Aorta (tissue), 5 donors: ENCODE data around the gene XPNPEP3. TPM values are rescaled to one million over a fixed set of nuclear protein-coding genes. Genes with fewer than 3 reads are reported as not detected.

Experiments
- ATAC-seq: fragments of 200-7000 bp; cut with Tn5 transposase; one replicate; pipeline ENCODE4 v1.9.1; 2022; ENCODE audit warnings: moderate library complexity; ENCODE audit not compliant: low FRiP score
- DNase-seq, 2 donors: peaks; one replicate each; pipeline ENCODE4 v3.0.0-alpha.2; 2020
- H3K27ac ChIP-seq, 2 donors: one replicate each; pipeline ENCODE4 v1.5.1; 2013; ENCODE audit warnings: low read length in 2 of 2, mild to moderate bottlenecking in 2 of 2, moderate library complexity in 2 of 2, control low read depth in 1 of 2, inconsistent platforms in 1 of 2, low read depth in 1 of 2
- H3K27me3 ChIP-seq, 2 donors: one replicate each; pipeline ENCODE4 v1.6.1; 2013; ENCODE audit warnings: control low read depth in 1 of 2, low read length in 1 of 2, mild to moderate bottlenecking in 1 of 2, moderate library complexity in 1 of 2; ENCODE audit not compliant: insufficient read depth in 2 of 2, control insufficient read depth in 1 of 2
- H3K36me3 ChIP-seq, 2 donors: one replicate each; pipeline ENCODE4 v1.6.1; 2013; ENCODE audit warnings: control low read depth in 1 of 2, low read length in 1 of 2, mild to moderate bottlenecking in 1 of 2; ENCODE audit not compliant: insufficient read depth in 2 of 2, control insufficient read depth in 1 of 2
- H3K4me1 ChIP-seq, 2 donors: one replicate each; pipeline ENCODE4 v1.6.1; 2013; ENCODE audit warnings: low read length in 2 of 2, control low read depth in 1 of 2, mild to moderate bottlenecking in 1 of 2, moderate library complexity in 1 of 2; ENCODE audit not compliant: insufficient read depth in 2 of 2, control insufficient read depth in 1 of 2
- H3K4me3 ChIP-seq, 2 donors: one replicate each; pipeline ENCODE4 v1.5.1; 2013; ENCODE audit warnings: low read length in 2 of 2, control low read depth in 1 of 2, mild to moderate bottlenecking in 1 of 2
- H3K9me3 ChIP-seq: one replicate; pipeline ENCODE4 v1.6.1; 2013; ENCODE audit warnings: mild to moderate bottlenecking, low read length; ENCODE audit not compliant: control insufficient read depth
- WGBS, 2 donors: extraction: QIAGEN DNeasy Blood & Tissue Kit; methylation state at CpG; one replicate each; pipeline ENCODE4 v1.1.7; 2013; 5-methylcytosine and 5-hydroxymethylcytosine counted together
- intact Hi-C, 2 donors: fragments of 100-400 bp; cut with DNase I; formaldehyde crosslinking; loops; one replicate each; pipeline versions ENCODE4 v1.14.2 to v1.15.0; 2022
- long read RNA-seq, 2 donors: library from polyadenylated mRNA; unstranded; transcript quantifications; one replicate each; pipeline ENCODE4 v2.0.0, GENCODE V29; 2020 to 2021
- polyA plus RNA-seq, 2 donors: library from polyadenylated mRNA; stranded (reverse); fragments of 200-250 nt; gene quantifications; one replicate each; pipeline ENCODE4 v1.2.3, GENCODE V29; 2013
- total RNA-seq, 2 donors: library from RNA; stranded (reverse); fragmentation: NEBNext Ultra II Directional; extraction: Animal tissue kit (Norgen Biotek cat#: 25700); gene quantifications; one replicate each; pipeline ENCODE4 v1.2.1, GENCODE V29; 2021
- donor health status: healthy with polysubstance abuse.
- donor health status: Bipolar disorder and iron deficiency.
- donor health status: DM: no; HTN: no; CAD: no.
- donor health status: DM: no; HTN: no; CAD: no.
- donor health status: DM: yes; HTN: yes; CAD: no.

Gene XPNPEP3
- total RNA-seq (10 to 100 TPM in 1 of 2 donors, 1 to 10 TPM in 1; 9.4 to 14.9 TPM), polyA plus RNA-seq (1 to 10 TPM in 1 of 2 donors, under 1 TPM in 1; 0.38 to 4.8 TPM)
- long read RNA-seq, donor 1, full-length matches to known transcripts, result 4 of 17 reads
- long read RNA-seq, donor 1, partial matches to known transcripts, result 1 of 17 reads
- long read RNA-seq, donor 1, other reads (novel, unspliced or antisense), result 12 of 17 reads
- long read RNA-seq, donor 2, full-length matches to known transcripts, result 1 of 5 reads
- long read RNA-seq, donor 2, partial matches to known transcripts, result 1 of 5 reads
- long read RNA-seq, donor 2, other reads (novel, unspliced or antisense), result 3 of 5 reads

- intact Hi-C loops, result no loop called here
- no peaks in the 10 kb centered on the region for H3K27me3 ChIP-seq
- H3K27ac ChIP-seq, result peak within 1 kb of the TSS; percentile 84 to 85
- H3K36me3 ChIP-seq, result no peaks in the 10 kb centered on the region
- no peaks in the 10 kb centered on the region for H3K9me3 ChIP-seq
- peak within 1 kb of the TSS; percentile 66 to 83 for H3K4me3 ChIP-seq
- 0 to 1% methylated on average over 50 to 63 of the region's 63 CpGs for WGBS, 2 donors
- ATAC-seq (peak; percentile 100), DNase-seq (peak; percentile 99)
- H3K4me1 ChIP-seq, result peaks cover 0 to 3% of the 10 kb centered on the region in 2 donors
Observed at GRCh38 chr22:40856513-40857308, at the start of gene XPNPEP3, which contains the start of gene ST13. XPNPEP3 (plus strand) TSS chr22:40857148; CDS start chr22:40857182, 34 bp downstream. ST13 (minus strand) TSS chr22:40856639; CDS start chr22:40856540, 99 bp downstream.

DNA sequence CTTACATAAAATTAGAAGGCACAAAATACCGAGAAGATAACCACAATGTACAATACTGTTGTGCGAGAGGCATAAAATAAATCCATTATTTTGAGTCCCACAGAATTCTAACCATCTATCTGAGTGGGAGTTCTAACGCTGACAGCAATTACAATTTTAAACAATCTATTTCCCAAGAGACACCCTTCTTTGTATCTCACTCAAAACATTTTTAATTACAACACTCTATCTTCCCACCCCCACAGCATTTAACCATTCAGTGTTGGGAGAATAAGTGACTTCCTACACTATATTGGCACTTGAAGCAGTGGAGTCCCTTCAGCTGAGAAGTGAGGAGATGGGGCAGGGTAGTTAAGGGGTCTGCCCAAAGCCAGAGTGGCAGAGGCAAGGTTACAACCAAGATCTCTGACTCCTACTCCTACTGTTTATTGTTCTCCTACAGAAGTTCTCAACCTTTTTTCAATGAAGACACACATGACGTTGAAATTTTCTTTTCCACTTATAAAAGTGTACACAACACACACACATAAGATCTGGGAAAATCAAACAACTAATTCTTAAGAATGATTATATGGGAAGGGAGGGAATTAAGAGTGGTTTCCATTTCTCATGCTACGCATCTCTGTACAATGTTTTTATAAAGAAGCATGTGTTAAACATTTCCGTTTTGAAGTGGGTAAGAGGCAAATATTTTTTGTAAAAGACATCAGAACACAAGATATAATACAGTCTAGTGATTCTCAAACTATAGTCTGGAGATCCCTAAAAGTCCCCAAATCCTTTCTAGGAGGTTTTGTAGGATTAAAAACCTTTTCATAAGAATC lies 48.7 kb upstream of the XPNPEP3 start:
- no peaks in the 10 kb centered on the region for H3K27me3 ChIP-seq
- 46 to 61% methylated on average over 6 of the region's 6 CpGs for WGBS, 2 donors
- no peaks in the 10 kb centered on the region for H3K9me3 ChIP-seq
- no peak for ATAC-seq
- H3K36me3 ChIP-seq, result peaks cover 0 to 2% of the 10 kb centered on the region in 2 donors
- H3K27ac ChIP-seq, result no peak overlapping the region
- peaks cover 0 to 3% of the 10 kb centered on the region in 2 donors for H3K4me1 ChIP-seq
- no peak overlapping the region for H3K4me3 ChIP-seq
- intact Hi-C loops, result no loop called here
- no peak for DNase-seq

DNA sequence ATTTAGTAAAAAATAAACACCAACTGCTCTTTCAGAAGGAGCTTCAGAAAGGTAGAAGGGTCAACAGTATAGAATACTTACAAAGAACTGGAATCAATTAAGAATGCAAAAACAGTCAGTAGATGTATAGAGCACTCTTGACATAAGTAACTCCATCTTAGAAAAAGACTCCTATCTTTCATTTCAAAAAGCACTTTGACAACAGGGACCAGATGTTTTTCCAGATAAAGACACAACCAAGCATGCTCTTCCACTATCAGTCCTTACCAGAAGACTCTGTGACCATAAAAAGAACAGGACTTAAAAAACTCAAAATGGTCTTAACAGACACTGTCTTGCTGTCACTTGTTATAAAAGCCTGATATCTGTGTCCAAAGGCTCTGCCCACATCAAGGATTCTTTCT lies 43.0 kb upstream of the XPNPEP3 start:
- no peak for ATAC-seq
- Histone ChIP-seq H3K27ac (no peak overlapping the region), H3K4me3 (no peak overlapping the region), H3K4me1 (peaks cover 4 to 7% of the 10 kb centered on the region in 2 donors), H3K27me3 (no peaks in the 10 kb centered on the region), H3K36me3 (no peaks in the 10 kb centered on the region), H3K9me3 (no peaks in the 10 kb centered on the region)
- no peak for DNase-seq
- intact Hi-C loops, result no loop called here

DNA sequence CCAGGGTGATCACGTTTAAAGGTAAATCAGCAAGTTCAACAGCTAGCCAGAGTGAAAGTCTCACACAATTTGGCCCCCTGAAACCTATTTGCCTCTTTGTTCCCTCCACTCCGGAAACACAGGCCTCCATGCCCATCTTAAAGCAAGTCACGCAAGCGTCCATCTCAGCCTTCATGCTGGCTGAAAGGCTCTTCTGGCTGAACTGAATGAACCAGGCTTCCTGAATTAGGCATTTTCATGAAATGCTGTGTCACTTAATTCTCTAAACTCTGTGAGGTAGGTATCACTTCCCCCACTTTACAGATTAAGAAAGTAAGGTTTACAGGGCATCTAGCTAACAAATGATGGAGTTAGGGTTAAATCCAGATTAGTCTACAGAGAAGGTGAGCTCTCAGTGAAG lies 39.2 kb upstream of the XPNPEP3 start:
- DNase-seq (no peak), ATAC-seq (no peak)
- Histone ChIP-seq H3K36me3 (no peaks in the 10 kb centered on the region), H3K9me3 (no peaks in the 10 kb centered on the region), H3K27ac (no peak overlapping the region), H3K4me3 (no peak overlapping the region), H3K27me3 (no peaks in the 10 kb centered on the region), H3K4me1 (peaks cover 4 to 7% of the 10 kb centered on the region in 2 donors)
- 88 to 92% methylated on average over 4 of the region's 4 CpGs for WGBS, 2 donors
- intact Hi-C loops, result no loop called here

- Histone ChIP-seq H3K4me3 (peak overlapping the region in 1 of 2 donors; percentile 57), H3K4me1 (peaks cover 4 to 7% of the 10 kb centered on the region in 2 donors), H3K9me3 (no peaks in the 10 kb centered on the region), H3K36me3 (no peaks in the 10 kb centered on the region), H3K27me3 (no peaks in the 10 kb centered on the region), H3K27ac (no peak overlapping the region)
- no peak for DNase-seq
- no peak for ATAC-seq
- intact Hi-C loops, result no loop called here
- 23 to 27% methylated on average over 12 to 14 of the region's 14 CpGs for WGBS, 2 donors
Observed at GRCh38 chr22:40818192-40818746, 38.7 kb upstream of the XPNPEP3 start.

DNA sequence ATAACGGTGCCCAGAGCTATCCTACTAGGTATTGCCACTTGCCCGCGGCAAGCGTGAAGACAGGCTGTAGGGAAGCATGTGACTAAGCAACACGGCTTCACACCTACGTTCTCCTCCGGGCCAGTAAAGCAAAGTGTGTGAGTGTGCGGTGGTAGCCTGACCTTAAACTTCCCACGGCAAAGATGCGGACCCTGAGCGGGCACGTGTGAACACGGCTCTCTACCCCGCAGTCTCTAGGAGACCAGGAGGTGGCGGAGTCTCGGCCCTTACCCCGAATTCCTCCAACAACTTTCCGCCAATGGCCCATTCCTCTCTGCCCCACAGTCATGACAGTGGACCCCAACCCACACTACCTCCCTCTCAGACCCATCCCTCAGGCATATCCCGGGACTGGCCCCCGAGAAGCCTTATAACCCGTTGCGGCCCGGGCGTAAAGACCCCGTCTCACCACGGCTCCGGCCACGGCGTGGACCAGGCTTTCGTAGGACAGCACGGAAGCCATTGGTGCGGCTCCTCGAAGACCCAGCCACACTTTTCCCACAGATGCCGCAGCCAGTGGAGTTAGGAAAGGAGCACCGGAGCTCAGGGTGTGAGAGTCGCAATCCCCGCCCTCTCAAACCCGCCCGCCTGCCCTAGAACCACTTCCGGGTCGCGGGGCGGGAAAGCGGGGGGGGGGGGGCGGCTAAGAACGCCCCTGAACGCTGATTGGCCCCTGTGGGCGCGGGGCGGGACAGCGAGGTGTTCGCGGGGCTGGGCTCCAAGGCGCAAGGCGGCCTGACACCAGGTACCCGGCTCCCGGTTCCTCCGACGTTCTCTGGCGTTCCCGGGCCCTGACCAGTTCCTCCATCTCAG lies 38.0 kb upstream of the XPNPEP3 start, which contains the start of gene SLC25A17:
TSS of gene SLC25A17 (minus strand) at position 600 of the 852 bp plus-strand sequence. CDS start at position 502, 98 bp downstream.
- H3K4me3 ChIP-seq, result peak within 1 kb of the TSS; percentile 57 to 82
- H3K9me3 ChIP-seq, result no peaks in the 10 kb centered on the region
- 0 to 1% methylated on average over 51 to 61 of the region's 61 CpGs for WGBS, 2 donors
- intact Hi-C loops, result no loop called here
- no peaks in the 10 kb centered on the region for H3K36me3 ChIP-seq
- peaks cover 4 to 7% of the 10 kb centered on the region in 2 donors for H3K4me1 ChIP-seq
- ATAC-seq, result peak; percentile 93
- peak within 1 kb of the TSS in 1 of 2 donors; percentile 89 for H3K27ac ChIP-seq
- no peaks in the 10 kb centered on the region for H3K27me3 ChIP-seq
- DNase-seq, result peak; percentile 90 to 96

DNA sequence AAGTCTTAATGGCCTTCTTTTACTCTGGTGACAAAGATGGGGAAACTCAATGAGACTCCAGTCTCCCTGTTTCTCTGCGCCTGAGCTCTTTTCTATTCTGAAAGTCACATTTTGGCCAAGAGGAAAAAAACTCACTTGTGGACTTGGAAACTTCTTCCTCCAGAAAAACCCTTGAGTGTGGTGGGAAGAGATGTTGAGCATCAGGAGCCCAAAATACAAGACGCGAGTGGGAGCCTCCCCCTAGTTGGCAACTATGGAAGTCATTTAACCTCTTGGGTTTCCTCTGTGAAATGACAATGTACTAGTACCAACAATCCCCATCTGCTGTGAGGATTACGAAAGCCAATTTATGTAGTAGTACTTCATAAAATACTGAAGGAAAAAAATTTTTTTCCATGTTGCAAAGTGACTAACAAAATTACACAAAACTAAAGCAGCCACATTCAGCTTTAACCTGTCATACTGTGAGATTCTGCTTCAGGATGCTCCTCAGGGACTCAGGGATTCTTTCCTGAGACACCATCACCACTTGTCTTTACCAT lies 37.3 kb upstream of the XPNPEP3 start:
- intact Hi-C loops, result no loop called here
- ATAC-seq, result no peak
- 1% methylated on average over 4 of the region's 4 CpGs for WGBS, 2 donors

More for the DNA sequence above, 37.3 kb upstream of the XPNPEP3 start:
- no peak for DNase-seq
- H3K27ac ChIP-seq, result peak overlapping the region in 1 of 2 donors; percentile 89
- no peaks in the 10 kb centered on the region for H3K36me3 ChIP-seq
- H3K4me1 ChIP-seq, result peaks cover 4 to 7% of the 10 kb centered on the region in 2 donors
- H3K27me3 ChIP-seq, result no peaks in the 10 kb centered on the region
- H3K9me3 ChIP-seq, result no peaks in the 10 kb centered on the region
- peak overlapping the region; percentile 57 to 82 for H3K4me3 ChIP-seq
